GM21723 (cell line): ENCODE measurements around the gene OCLN.
A peak's percentile ranks its signal among the peaks of the same experiment; 100 is the strongest.
"Not testable (repeated sequence)": the region's sequence is repeated elsewhere in the genome, so short reads cannot be mapped to it uniquely, and the experiment has no call there.

Experiments used
- ATAC-seq: cut with Tn5 transposase; IDR thresholded peaks from one replicate; pipeline ENCODE4 v1.9.1; 2021; ENCODE audit warnings: mild to moderate bottlenecking, moderate library complexity; ENCODE audit not compliant: unreplicated experiment

OCLN gene

DNA sequence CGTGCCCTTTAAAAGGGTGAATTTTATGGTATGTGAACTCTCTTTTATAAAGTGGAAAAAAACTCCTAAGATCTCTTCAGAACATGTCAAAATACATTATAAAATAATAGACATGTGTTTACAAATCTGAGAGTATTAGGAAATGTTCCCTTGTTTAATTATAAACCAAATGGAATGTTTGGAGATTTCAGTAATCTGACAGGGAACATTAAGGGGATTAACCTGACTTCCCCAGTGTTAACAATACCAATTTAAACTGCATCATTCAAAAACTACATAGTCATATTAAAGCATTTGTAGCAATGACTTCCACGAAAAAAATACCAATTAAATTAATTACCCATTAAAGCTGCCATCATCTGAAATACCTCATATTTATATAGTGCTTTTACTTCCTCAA is 1.6 kb upstream of the OCLN start:
- ATAC-seq = no peak

DNA sequence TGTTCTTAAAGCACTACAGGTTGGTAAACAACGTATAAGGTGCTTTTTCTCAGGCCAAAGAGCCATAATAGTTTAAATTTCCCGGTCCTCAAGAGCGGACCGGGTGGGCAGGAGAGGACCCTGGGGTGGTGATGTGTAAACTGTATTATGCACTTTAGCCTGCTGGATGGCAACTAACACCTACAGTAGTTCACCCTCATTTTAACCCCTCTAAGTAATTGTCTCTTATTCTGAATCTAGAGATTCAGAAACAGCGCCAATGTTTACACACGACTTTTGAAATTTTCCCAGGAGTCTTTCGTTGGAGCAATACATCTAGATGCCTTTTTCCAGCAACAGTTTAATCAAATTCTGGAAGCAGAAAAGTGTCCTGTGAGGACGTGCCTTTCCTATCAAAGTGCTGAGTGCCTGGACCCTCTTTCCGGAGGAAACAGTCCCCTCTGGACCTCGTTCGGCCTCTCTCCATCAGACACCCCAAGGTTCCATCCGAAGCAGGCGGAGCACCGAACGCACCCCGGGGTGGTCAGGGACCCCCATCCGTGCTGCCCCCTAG is 676 bp upstream of the OCLN start:
- ATAC-seq = no peak

DNA sequence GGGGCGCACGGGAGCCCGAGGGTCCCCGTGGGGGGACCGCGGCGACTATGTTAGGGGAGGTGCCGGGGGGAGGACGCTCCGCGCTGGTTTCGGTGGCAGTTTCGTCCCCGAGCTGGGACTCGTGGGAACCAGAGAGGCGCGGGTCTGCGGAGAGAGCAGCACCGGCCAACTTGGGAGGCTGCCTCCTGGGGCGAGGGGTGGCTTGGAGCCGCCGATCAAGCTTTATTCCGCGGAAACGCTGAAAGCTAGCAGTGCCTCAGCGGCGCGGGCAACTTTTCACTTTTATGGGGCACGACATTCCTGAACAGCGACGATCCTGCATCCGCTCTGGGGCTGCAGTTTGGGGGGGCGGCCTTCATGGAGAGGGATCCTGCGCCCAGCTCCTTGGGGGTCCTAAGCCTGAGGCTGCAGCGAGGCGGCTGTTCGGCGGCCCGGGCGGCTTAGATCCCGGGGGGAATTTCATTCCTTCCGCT is 369 bp downstream of the OCLN start:
- ATAC-seq = peak; percentile 40

DNA sequence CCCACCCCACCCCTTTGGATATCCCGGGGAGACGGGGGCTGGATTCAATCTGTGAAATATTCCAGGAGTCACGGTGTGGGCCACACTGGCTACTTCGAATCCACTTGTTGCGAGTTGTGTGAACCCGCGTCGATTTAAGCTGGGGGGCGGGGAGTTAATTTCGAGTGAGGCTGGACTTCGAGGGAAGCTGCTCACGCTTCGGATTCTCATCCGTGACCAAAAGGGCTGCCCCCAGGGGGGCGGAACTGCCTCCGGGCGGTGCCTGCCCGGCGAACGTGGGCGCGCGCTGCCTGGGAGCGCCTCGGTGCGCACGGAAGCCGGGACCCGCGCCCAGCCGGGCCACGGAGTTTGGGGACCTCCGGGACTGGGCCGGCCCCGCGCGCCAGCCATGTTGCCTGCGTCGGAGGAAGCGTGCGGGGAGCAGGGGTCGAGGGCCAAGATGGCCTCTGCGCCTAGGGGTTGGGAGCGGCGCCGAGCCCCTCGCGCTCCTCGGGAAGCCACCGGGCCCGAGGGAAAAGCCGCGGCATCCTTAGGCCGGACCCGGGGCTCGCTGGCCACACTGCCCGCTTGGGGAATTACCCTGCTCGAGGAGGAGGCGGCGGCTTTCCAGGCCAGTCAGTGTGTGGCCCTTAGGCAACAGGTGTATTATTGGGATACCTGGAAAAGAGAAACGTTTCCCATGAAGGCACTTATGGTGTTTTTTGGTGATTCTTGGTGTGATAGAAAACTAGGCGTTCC is 975 bp downstream of the OCLN start:
- peak; percentile 50 for ATAC-seq

DNA sequence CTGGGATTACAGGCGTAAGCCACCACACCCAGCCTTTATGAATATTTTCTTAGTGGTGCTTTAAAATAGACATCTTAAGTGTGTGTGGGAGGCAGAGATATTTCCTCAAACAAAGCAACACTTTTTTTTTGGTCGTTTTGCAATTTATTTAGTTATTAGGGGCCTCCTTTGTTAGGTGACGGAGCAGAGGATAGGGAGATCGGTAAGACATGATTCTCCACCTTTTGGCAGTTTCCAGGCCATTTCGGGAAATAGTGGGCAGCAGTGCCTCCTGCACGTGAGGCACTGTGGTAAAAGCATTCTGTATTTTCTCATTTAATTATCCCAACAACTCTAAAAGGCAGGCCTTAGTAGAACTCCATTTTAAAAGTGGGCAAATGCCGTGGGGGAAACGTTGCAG is 1.9 kb downstream of the OCLN start:
- ATAC-seq = no peak

DNA sequence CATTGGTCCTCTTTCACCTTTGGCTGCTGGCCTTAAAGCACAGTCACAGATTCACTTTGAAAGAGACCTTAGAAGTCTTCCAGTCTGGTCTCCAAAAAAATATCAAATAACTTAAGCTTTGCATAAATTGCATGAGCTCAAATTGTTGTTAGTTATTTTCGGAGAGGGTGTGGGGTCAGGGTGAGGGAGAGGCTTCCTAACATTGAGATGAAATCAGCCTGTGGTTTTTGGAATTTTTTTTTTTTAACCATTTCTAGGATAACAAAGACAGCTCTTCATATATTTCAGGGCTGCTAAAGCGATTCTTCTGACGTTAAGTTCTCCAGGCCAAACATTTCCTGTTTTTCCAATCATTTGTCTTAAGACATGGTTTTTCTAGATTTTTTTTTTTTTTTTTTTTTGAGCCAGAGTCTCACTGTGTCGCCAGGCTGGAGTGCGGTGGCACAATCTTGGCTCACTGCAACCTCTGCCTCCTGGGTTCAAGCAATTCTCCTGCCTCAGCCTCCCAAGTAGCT is 4.5 kb downstream of the OCLN start:
- no peak for ATAC-seq

DNA sequence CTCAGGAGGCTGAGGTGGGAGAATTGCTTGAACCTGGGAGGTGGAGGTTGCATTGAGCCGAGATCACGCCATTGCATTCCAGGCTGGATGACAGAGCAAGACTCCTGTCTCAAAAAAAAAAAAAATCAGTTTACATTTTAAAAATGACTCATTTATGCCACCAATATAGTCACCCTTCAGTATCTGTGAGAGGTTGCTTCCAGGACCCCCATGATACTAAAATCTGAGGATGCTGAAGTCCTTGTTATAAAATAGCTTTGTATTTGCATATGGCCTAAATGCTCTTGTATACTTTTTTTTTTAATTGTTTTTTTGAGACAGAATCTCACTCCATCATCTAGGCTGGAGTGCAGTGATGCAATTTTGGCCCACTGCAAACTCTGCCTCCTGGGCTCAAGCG is 5.8 kb downstream of the OCLN start:
- ATAC-seq = no peak

DNA sequence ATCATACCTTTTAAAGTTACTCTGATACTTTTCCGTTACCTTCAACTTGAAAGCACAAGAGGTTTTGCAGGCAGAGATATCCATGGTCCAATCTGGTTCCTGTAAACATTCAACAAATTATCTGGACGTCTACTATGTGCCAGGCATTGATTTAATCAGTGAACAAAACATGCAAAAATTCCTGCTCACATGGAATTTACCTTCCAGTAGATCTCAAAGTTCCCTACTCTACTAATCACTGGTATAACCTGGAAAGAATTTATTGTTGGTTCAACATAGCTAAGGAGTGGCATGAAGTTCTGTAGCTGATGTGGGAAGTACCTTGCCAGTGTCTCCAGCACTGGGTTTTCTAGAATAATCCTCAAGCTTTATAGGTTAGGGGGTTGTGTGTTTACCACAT is 9.8 kb downstream of the OCLN start:
- ATAC-seq = no peak

DNA sequence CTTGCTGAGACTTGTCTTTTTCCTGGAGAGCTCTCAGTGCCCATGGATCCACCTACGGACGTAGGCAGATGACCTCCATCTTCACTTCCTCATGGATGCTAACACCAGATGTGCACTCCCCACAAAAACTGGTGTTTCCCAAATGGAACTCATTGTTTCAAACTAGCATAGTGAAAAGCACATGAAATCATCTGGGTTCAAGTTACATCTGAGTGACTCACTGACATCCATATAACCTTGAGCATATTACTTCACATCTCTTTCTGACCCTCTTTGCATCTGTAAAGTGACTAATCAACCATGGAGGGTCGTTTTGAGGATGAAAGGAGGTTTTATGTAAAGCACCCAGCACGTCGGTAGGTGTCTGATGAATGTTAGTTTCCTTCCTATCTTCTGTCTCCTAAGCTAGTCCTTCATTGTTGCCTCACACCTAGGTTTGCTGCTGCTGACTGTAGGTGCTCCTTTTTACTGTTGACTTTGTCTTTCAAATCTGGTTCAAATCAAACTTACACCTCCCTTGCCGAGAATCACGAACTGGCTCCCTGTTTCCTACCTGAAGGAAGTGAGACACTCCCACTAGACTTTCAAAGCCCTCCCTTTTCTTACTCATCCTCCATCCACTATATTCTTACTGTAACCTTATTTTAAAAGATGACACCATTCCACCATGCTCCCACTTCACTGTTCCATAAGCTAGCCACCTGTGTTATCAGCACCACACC is 10.3 kb downstream of the OCLN start:
- no peak for ATAC-seq

DNA sequence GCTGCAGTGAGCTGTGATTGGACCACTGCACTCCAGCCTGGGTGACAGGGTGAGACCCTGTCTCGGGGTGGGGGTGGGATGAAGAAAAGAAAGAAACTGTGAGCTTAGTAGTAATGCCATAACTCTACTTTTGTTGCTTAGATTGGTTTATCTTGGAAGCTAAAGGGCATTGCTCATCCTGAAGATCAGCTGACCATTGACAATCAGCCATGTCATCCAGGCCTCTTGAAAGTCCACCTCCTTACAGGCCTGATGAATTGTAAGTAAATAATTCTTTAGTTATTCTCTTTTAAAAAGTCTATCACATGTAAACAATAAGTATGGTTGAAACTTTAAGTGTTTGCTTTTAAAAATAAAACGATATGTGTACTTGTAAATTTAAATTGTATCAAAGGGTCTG is 11.4 kb downstream of the OCLN start:
- ATAC-seq = no peak

DNA sequence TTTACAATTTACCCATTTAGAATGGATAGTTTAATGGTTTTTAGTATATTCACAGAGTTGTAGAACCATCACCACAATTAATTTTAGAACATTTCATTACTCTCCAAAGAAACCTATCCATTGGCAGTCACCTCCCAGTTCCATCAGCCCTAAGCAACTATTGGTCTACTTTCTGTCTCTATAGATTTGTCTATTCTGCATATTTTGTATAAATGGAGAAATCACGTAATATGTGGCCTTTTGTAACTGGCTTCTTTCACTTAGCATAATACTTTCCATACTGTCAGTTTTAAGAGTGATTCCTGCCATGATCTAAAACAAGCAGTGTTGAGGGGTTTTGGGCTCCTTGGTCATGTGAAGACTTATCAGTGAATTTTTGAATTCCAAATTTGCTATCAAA is 12.7 kb downstream of the OCLN start:
- no peak for ATAC-seq

DNA sequence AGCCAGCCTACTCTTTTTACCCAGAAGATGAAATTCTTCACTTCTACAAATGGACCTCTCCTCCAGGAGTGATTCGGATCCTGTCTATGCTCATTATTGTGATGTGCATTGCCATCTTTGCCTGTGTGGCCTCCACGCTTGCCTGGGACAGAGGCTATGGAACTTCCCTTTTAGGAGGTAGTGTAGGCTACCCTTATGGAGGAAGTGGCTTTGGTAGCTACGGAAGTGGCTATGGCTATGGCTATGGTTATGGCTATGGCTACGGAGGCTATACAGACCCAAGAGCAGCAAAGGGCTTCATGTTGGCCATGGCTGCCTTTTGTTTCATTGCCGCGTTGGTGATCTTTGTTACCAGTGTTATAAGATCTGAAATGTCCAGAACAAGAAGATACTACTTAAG is 16.6 kb downstream of the OCLN start:
- no peak for ATAC-seq

DNA sequence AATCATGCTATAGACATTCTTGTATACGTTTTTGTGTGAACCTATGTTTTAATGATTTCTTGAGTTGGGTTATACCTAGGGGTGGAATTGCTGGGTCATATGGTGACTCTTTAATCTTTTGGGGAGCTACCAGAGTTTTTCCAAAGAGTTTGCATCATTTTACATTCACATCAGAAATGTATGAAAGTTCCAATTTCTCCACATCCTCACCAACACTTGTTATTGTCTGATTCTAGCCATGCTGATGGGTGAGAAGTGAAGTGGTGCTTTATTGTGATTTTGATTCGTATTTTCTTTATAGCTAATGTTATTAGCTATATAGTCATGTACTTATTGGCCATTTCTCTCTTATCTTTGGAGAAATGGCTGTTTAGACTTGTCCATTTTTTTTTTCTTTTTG is 18.1 kb downstream of the OCLN start:
- ATAC-seq = no peak

DNA sequence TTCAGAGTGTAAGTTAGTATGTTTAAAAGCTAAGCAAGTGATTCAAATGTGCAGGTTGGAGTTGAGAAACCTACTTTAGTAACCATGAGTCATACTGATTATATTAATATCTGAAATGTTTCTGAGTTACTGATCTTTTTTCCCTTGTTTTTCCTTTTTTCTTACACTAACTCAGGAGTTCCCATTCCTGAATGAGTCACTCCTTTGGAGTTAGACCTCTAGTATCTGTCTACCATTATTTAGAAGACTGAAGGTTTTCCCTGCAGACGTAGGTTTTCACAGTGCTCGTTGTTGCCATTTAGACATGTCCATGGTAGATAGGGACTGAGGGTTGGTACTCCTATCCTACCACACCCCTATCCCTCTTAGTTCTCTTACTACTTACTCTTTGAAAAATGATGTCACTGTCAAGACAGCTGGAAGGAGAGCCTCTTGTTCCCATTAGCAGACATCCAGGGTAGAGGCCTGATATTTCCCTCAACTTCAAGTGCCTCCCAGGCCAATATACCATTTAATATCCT is 20.2 kb downstream of the OCLN start:
- ATAC-seq = no peak

DNA sequence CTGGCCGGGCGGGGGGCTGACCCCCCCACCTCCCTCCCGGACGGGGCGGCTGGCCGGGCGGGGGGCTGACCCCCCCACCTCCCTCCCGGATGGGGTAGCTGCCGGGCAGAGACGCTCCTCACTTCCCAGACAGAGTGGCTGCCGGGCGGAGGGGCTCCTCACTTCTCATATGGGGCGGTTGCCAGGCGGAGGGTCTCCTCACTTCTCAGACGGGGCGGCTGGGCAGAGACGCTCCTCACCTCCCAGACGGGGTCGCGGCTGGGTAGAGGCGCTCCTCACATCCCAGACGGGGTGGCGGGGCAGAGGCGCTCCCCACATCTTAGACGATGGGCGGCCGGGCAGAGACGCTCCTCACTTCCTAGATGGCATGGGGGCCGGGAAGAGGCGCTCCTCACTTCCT is 23.0 kb downstream of the OCLN start:
- not testable (repeated sequence) for ATAC-seq

DNA sequence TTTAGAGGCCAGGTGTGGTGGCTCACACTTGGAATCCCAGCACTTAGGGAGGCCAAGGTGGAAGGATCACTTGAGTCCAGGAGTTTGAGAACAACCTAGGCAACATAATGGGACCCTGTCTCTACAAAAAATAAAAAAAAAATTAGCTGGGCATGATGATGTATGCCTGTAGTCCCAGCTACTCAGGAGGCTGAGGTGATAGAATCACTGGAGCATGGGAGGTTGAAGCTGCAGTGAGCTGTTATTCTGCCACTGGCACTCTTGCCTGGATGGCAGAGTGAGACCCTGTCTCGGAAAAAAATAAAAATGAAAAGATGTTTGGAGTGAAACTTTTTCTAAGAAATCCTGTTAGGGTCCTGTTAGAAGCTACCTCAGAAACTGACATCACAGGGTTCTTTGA is 24.2 kb downstream of the OCLN start:
- ATAC-seq = no peak

DNA sequence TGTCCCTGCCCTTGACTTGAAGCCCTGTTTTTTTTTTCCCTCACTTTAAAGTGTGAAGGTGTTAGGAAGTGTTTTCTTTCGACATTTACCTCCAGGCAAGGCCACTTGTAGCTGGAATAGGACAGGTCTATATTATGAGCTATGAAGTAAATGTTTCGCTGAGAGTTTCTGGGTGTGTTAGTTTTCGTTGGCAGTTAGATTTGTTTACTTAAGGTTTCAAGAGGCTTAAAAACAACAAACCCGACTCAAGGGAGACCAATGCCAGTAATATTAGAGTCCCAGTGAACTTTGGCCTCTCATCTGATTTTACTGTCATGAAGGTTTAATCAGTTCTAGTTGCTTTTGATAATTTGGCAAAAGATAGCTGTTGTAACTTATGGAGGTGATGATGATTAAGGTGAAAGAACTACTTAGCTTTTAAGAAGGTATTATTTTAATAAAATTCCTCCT is 25.2 kb downstream of the OCLN start:
- ATAC-seq = no peak

DNA sequence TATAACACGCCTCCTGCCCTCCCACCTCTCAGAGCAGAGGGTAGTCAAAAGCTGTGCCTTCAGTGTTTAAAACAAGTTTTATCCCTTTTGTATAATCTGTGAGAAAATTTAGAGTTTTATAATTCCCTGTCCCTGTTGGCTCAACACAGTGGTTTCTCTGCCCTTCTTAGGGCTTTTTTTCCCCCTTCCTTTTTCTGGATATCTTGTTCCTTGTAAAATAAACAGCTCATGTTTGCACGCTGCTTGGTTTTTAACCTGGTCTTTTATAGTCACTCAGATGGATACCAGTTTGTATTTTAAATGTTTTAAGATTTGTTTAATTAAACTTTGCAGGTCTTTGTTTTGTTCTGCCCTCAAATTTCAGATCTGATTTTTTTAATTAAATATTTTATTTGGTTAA is 26.7 kb downstream of the OCLN start:
- ATAC-seq = no peak

DNA sequence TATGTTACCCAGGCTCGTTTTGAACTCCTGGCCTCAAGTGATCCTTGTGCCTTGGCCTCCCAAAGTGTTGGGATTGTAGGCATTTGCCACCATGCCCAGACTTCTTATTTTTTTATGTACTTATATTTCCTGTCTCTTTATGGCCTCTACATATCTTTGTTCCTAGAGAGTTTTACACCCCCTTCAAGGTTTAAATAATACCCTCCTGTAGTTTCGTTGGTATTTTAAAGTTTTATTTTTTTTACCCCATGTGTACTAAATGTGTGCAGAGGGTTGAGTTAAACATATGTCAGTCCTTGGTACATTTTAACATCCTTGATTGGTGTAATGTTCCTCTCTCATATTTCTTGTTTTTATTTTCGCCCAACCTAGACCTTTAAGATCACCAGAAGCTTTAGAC is 29.4 kb downstream of the OCLN start:
- no peak for ATAC-seq

DNA sequence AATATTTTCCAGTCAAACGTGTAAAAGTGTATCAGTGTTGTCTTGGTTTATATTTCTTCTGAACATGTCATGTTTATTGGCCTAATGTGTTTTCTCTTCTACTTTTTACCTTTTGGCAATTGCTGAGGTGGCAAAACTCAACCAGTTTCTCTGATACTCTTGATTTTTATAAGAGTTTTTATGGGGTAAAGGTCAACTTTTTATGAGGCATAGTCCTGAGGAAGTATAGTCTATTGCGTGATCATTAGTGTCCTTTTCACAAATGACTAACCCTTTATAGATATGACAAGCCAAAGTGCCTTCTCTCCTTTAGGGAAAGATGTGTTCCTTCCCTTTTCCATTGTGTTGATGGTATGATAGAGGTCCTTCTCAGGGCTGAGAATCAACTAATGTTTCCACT is 32.9 kb downstream of the OCLN start:
- no peak for ATAC-seq

DNA sequence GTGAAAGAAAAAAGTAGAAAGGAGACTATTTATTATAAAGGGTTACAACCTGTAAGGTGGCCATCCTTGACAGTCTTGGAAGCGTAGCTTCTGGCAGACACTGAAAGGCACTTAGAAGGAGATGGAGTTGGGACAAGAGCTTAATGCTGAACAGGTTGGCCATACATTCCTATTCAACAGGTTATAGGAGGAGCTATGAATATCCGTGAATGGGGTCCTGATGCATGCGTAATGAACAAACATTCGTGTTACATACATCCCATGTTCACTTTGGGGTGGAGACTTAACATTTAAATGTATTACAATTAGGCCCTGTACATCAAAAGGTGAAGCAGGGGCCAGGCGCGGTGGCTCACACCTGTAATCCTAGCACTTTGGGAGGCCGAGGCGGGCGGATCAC is 34.1 kb downstream of the OCLN start:
- no peak for ATAC-seq
